ENCODE data around the gene SSC5D.

DNA sequence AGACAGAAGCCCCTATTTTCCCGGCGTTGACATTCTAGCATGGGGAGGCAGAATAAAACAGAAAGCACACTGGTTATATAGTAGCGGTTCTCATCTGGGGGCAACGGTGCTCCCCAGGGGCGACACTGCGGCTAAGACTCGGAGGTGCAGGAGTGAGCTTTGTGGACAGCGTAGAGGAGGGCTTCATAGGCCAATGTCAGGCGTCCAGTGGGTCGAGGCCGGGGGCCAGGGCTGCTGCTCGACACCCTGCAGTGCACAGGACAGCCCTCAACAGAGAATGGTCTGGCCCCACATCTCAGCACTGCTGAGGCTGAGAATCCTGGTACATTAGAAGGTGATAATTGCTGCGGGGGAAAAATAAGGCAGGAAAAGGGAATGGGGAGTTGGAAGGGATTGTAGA, 10.3 kb upstream of the SSC5D start:
- TF ChIP-seq, protein P1, sequence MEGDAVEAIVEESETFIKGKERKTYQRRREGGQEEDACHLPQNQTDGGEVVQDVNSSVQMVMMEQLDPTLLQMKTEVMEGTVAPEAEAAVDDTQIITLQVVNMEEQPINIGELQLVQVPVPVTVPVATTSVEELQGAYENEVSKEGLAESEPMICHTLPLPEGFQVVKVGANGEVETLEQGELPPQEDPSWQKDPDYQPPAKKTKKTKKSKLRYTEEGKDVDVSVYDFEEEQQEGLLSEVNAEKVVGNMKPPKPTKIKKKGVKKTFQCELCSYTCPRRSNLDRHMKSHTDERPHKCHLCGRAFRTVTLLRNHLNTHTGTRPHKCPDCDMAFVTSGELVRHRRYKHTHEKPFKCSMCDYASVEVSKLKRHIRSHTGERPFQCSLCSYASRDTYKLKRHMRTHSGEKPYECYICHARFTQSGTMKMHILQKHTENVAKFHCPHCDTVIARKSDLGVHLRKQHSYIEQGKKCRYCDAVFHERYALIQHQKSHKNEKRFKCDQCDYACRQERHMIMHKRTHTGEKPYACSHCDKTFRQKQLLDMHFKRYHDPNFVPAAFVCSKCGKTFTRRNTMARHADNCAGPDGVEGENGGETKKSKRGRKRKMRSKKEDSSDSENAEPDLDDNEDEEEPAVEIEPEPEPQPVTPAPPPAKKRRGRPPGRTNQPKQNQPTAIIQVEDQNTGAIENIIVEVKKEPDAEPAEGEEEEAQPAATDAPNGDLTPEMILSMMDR (conservative IDR thresholded peaks at IDR 0.05 in 1 of 2, IDR thresholded peaks at IDR 0.05 in 1 of 2; ENCODE audit: low read depth in 1 of 2, low read length in 2 of 2), result no peak
- no peak for TF ChIP-seq EZH2 (IDR thresholded peaks at IDR 0.05; ENCODE audit: low read length, missing control alignments)

Data from fibroblast of lung (primary cell).